ENCODE results near the gene CHKB. TPM values are rescaled to one million over a fixed set of nuclear protein-coding genes. Genes with fewer than 3 reads are reported as not detected.

The CHKB gene
- total RNA-seq, 2 experiments from 2014 or later = 85.8 to 100 TPM

GRCh38 chr22:50562523-50563412 is 19.9 kb downstream of the CHKB start, which contains the start of gene SYCE3:
TSS of gene SYCE3 (minus strand) at chr22:50562919. CDS start at chr22:50556405, 6,514 bp downstream.
- DNase-seq (ENCODE audit: low spot score) = peak; percentile 98
- Histone ChIP-seq H3K4me3 (ENCODE audit: low read depth, low read length, poor library complexity, severe bottlenecking) (peak within 1 kb of the TSS; percentile 66), H3K4me1 (ENCODE audit: insufficient read depth, low read length, poor library complexity, severe bottlenecking) (peaks cover 5% of the 10 kb centered on the region), H3K4me2 (ENCODE audit: low read length) (peak within 1 kb of the TSS; percentile 87), H2AFZ (ENCODE audit: low read length) (peak within 1 kb of the TSS; percentile 46), H3K27ac (ENCODE audit: low read depth, low read length, poor library complexity, severe bottlenecking) (no peak within 1 kb of the TSS), H3K79me2 (ENCODE audit: insufficient read depth, low read depth, low read length) (no peaks in the 10 kb centered on the region), H3K36me3 (ENCODE audit: insufficient read depth, low read length) (peaks cover 6% of the 10 kb centered on the region), H3K9me3 (ENCODE audit: low read length) (no peaks in the 10 kb centered on the region), H4K20me1 (ENCODE audit: insufficient read depth, low read length) (no peaks in the 10 kb centered on the region), H3K9me2 (ENCODE audit: insufficient read depth, low read length) (no peaks in the 10 kb centered on the region)
- TF ChIP-seq CTCF (conservative IDR thresholded peaks at IDR 0.05; ENCODE audit: low read length) (peak; percentile 81), EZH2phosphoT487 (IDR thresholded peaks at IDR 0.05; ENCODE audit: borderline replicate concordance, low read depth, low read length) (no peak)
- BruUV-seq (replicated peaks) = no TSS peak
- intact Hi-C loops (cut with micrococcal nuclease; ENCODE audit: unreplicated experiment) = loop anchor here (2.0 kb wide), 1 partner anchor 36 kb away; no protein-coding TSS in a partner anchor
- POLR2A ChIA-PET = interaction anchor here (0.6 to 1.0 kb wide), 3 partner anchors 23 to 206 kb away, joined by 3 to 10 read pairs (median 5); no protein-coding TSS in a partner anchor
- CTCF ChIA-PET (ENCODE audit: unreplicated experiment) = interaction anchor here (0.7 to 0.9 kb wide), 3 partner anchors 13 to 22 kb away, joined by 3 to 5 read pairs (median 3); no protein-coding TSS in a partner anchor

- Histone ChIP-seq H3K4me3 (ENCODE audit: low read depth, low read length, poor library complexity, severe bottlenecking) (no peak overlapping the region), H4K20me1 (ENCODE audit: insufficient read depth, low read length) (no peaks in the 10 kb centered on the region), H3K9me2 (ENCODE audit: insufficient read depth, low read length) (no peaks in the 10 kb centered on the region), H3K9me3 (ENCODE audit: low read length) (no peaks in the 10 kb centered on the region), H2AFZ (ENCODE audit: low read length) (no peak overlapping the region), H3K79me2 (ENCODE audit: insufficient read depth, low read depth, low read length) (no peaks in the 10 kb centered on the region), H3K4me2 (ENCODE audit: low read length) (no peak overlapping the region), H3K36me3 (ENCODE audit: insufficient read depth, low read length) (no peaks in the 10 kb centered on the region), H3K27ac (ENCODE audit: low read depth, low read length, poor library complexity, severe bottlenecking) (no peak overlapping the region), H3K4me1 (ENCODE audit: insufficient read depth, low read length, poor library complexity, severe bottlenecking) (peaks cover 5% of the 10 kb centered on the region)
- no TSS peak for BruUV-seq (replicated peaks)
- intact Hi-C loops (cut with micrococcal nuclease; ENCODE audit: unreplicated experiment) = loop anchor here (2.0 kb wide), 1 partner anchor 35 kb away; no protein-coding TSS in a partner anchor
- DNase-seq (ENCODE audit: low spot score) = no peak
- TF ChIP-seq CTCF (conservative IDR thresholded peaks at IDR 0.05; ENCODE audit: low read length) (no peak), EZH2phosphoT487 (IDR thresholded peaks at IDR 0.05; ENCODE audit: borderline replicate concordance, low read depth, low read length) (no peak)
- POLR2A ChIA-PET = no interaction called here
- CTCF ChIA-PET (ENCODE audit: unreplicated experiment) = interaction anchor here (0.6 kb wide), 1 partner anchor 39 kb away, joined by 9 read pairs; no protein-coding TSS in a partner anchor
Measured at GRCh38 chr22:50561401-50562358, 21.0 kb downstream of the CHKB start.

Data from OCI-LY7 (cell line).